ENCODE measurements around the gene UGT3A2.
"Not testable (repeated sequence)": the region's sequence is repeated elsewhere in the genome, so short reads cannot be mapped to it uniquely, and the experiment has no call there.

DNA sequence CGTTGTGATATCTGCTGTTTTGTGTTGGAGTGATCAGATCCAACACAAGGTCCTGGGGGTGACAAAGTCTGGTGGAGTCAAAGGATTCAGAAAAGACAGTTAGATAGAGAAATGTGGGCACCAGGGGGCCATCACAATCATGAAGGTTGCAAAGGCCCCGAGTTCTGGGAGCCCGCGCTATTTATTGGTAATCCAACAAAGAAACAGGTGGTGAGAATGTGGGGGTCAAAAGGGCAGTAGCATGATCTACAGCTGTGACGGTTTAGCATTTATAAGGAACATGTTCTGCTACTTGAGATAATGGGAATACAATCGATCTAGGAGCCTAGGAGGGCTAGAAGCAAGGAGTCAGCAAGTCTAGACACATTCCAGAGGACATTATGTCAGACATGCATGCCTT lies 44.4 kb downstream of the UGT3A2 start:
- TF ChIP-seq, protein P1, sequence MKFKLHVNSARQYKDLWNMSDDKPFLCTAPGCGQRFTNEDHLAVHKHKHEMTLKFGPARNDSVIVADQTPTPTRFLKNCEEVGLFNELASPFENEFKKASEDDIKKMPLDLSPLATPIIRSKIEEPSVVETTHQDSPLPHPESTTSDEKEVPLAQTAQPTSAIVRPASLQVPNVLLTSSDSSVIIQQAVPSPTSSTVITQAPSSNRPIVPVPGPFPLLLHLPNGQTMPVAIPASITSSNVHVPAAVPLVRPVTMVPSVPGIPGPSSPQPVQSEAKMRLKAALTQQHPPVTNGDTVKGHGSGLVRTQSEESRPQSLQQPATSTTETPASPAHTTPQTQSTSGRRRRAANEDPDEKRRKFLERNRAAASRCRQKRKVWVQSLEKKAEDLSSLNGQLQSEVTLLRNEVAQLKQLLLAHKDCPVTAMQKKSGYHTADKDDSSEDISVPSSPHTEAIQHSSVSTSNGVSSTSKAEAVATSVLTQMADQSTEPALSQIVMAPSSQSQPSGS (IDR thresholded peaks at IDR 0.05; ENCODE audit: low read length): not testable (repeated sequence)
- TF ChIP-seq CTCF (IDR thresholded peaks at IDR 0.05; ENCODE audit: control extremely low read depth in 1 of 3, insufficient read depth in 1 of 3, low read depth in 1 of 3, low read length in 3 of 3); MAFK (IDR thresholded peaks at IDR 0.05; ENCODE audit: low read depth, low read length); CBX5 (IDR thresholded peaks at IDR 0.05; ENCODE audit: low read depth, low read length); TAF1 (IDR thresholded peaks at IDR 0.05; ENCODE audit: low read depth, low read length); CREB1 (IDR thresholded peaks at IDR 0.05); RFX5 (IDR thresholded peaks at IDR 0.05; ENCODE audit: borderline replicate concordance, low read depth, low read length); CEBPB (IDR thresholded peaks at IDR 0.05; ENCODE audit: low read depth, low read length); SAP30 (IDR thresholded peaks at IDR 0.05; ENCODE audit: insufficient read depth, insufficient replicate concordance, low read length); BACH1 (IDR thresholded peaks at IDR 0.05; ENCODE audit: low read length): not testable (repeated sequence)

Data from H1 (cell line).